Endothelial cell of umbilical vein (primary cell): ENCODE measurements around the gene PSMA5.

ENCODE experiments used
- CTCF ChIP-seq, 2 donors: IDR thresholded peaks; 1 replicate in 1 of 2; 2 replicates in 1 of 2; pipeline ENCODE4 v1.5.1; 2011; ENCODE audit warnings: low read length in 2 of 2, mild to moderate bottlenecking in 2 of 2, moderate library complexity in 2 of 2, control low read depth in 1 of 2, inconsistent platforms in 1 of 2, low read depth in 1 of 2; ENCODE audit not compliant: insufficient read depth in 1 of 2; ENCODE audit errors: extremely low read depth in 1 of 2
- EZH2 ChIP-seq: IDR thresholded peaks from 2 replicates; pipeline ENCODE4 v1.6.1; 2012; ENCODE audit warnings: borderline replicate concordance, low read depth, mild to moderate bottlenecking, moderate library complexity, low read length, inconsistent platforms; ENCODE audit not compliant: severe bottlenecking
- POLR2A ChIP-seq: IDR thresholded peaks from 2 replicates; pipeline ENCODE4 v1.6.1; 2012; ENCODE audit warnings: low read depth, mild to moderate bottlenecking, control low read depth, low read length
- POLR2AphosphoS5 ChIP-seq: IDR thresholded peaks from 2 replicates; pipeline ENCODE4 v1.6.1; 2012; ENCODE audit warnings: low read depth, mild to moderate bottlenecking, control low read depth, low read length, moderate library complexity; ENCODE audit not compliant: insufficient read depth

- TF ChIP-seq POLR2A (no peak), CTCF (IDR thresholded peaks at IDR 0.05; ENCODE audit: extremely low read depth in 1 of 2, insufficient read depth in 1 of 2, low read depth in 1 of 2, low read length in 2 of 2) (no peak), POLR2AphosphoS5 (no peak), EZH2 (no peak)
Measured at GRCh38 chr1:109391626-109392025, 34.6 kb downstream of the PSMA5 start.
